Adrenal gland (tissue), 5 donors: ENCODE results near the gene TAF7.
A peak's percentile ranks its signal among the peaks of the same experiment; 100 is the strongest.

Experiments used
- CTCF ChIP-seq, 6 experiments: fragments of 450-650 bp in 4 of 6; fragments of 200-600 bp in 2 of 6; sonication (generic) in 1 of 6; IDR thresholded peaks; 1 replicate in 5 of 6; 2 replicates in 1 of 6; pipeline versions ENCODE4 v1.5.1 to v1.8.0; 2016 to 2021; ENCODE audit warnings: antibody characterized with exemption in 6 of 6, mild to moderate bottlenecking in 2 of 6, moderate library complexity in 1 of 6
- POLR2A ChIP-seq, 2 donors: fragments of 450-650 bp; IDR thresholded peaks; one replicate each; pipeline ENCODE4 v1.6.1; 2017; ENCODE audit warnings: antibody characterized with exemption in 2 of 2, mild to moderate bottlenecking in 2 of 2, moderate library complexity in 1 of 2
- donor health status: DM: no; HTN: no; CAD: no.

- TF ChIP-seq CTCF (IDR thresholded peaks at IDR 0.05): peak in 1 of 6 experiments; percentile 11
- TF ChIP-seq POLR2A (IDR thresholded peaks at IDR 0.05): no peak
These were observed 9.9 kb upstream of the TAF7 start, which contains the start of gene PCDHGA1 for GRCh38 chr5:141330299-141331080.
